OCI-LY1 (cell line): ENCODE results near the gene RPL5.

Experiments used
- H2AFZ ChIP-seq: fragments of 200-600 bp; sonication (generic), shearing (Covaris generic); 2 replicates; pipeline ENCODE4 v1.6.0; 2014; ENCODE audit warnings: antibody characterized with exemption, mild to moderate bottlenecking, low read length
- H3F3A ChIP-seq: fragments of 200-600 bp; sonication (generic), shearing (Covaris generic); 2 replicates; pipeline ENCODE4 v1.6.0; 2014; ENCODE audit warnings: mild to moderate bottlenecking, antibody characterized with exemption, low read length, moderate library complexity; ENCODE audit not compliant: insufficient read depth
- H3K27ac ChIP-seq: fragments of 200-600 bp; sonication (generic); 2 replicates; pipeline ENCODE4 v1.5.1; 2014; ENCODE audit warnings: low read length, mixed run types, mild to moderate bottlenecking, low read depth; ENCODE audit not compliant: poor library complexity, severe bottlenecking
- H3K27me3 ChIP-seq: fragments of 200-600 bp; sonication (generic); 2 replicates; pipeline ENCODE4 v1.6.0; 2014; ENCODE audit warnings: antibody characterized with exemption, mild to moderate bottlenecking, low read length, moderate library complexity; ENCODE audit not compliant: insufficient read depth
- H3K36me3 ChIP-seq: fragments of 200-600 bp; sonication (generic); 2 replicates; pipeline ENCODE4 v1.6.1; 2014; ENCODE audit warnings: mild to moderate bottlenecking, antibody characterized with exemption, low read length, moderate library complexity, mixed read lengths; ENCODE audit not compliant: insufficient read depth
- H3K4me1 ChIP-seq: fragments of 200-600 bp; sonication (generic); 2 replicates; pipeline ENCODE4 v1.5.1; 2014; ENCODE audit warnings: mild to moderate bottlenecking, low read length, moderate library complexity; ENCODE audit not compliant: insufficient read depth, severe bottlenecking
- H3K4me2 ChIP-seq: fragments of 200-600 bp; sonication (generic), shearing (Covaris generic); 2 replicates; pipeline ENCODE4 v1.6.1; 2014; ENCODE audit warnings: low read length
- H3K4me3 ChIP-seq: fragments of 200-600 bp; sonication (generic); 2 replicates; pipeline ENCODE4 v1.5.1; 2014; ENCODE audit warnings: low read length, low read depth, mild to moderate bottlenecking, mixed read lengths; ENCODE audit not compliant: poor library complexity, severe bottlenecking
- H3K79me2 ChIP-seq: fragments of 200-600 bp; shearing (Covaris generic); 2 replicates; pipeline ENCODE4 v1.6.1; 2016; ENCODE audit warnings: mixed run types, low read length, mixed read lengths; ENCODE audit not compliant: insufficient read depth
- H3K9ac ChIP-seq: fragments of 200-600 bp; sonication (generic), shearing (Covaris generic); 2 replicates; pipeline ENCODE4 v1.6.1; 2014; ENCODE audit warnings: mild to moderate bottlenecking, low read length, mixed read lengths
- H3K9me2 ChIP-seq: fragments of 200-600 bp; sonication (generic), shearing (Covaris generic); 2 replicates; pipeline ENCODE4 v1.6.1; 2014; ENCODE audit warnings: low read depth, mild to moderate bottlenecking, low read length, mixed read lengths
- H3K9me3 ChIP-seq: fragments of 200-600 bp; shearing (Covaris generic); 2 replicates; pipeline ENCODE4 v1.6.1; 2014; ENCODE audit warnings: low read length, mixed read lengths
- H4K20me1 ChIP-seq: fragments of 200-600 bp; sonication (generic), shearing (Covaris generic); 2 replicates; pipeline ENCODE4 v1.6.0; 2016; ENCODE audit warnings: mild to moderate bottlenecking, low read length; ENCODE audit not compliant: insufficient read depth
- CTCF ChIP-seq: fragments of 200-600 bp; sonication (generic), shearing (Covaris generic); IDR thresholded peaks from 2 replicates; pipeline ENCODE4 v1.5.1; 2017; ENCODE audit warnings: mild to moderate bottlenecking, antibody characterized with exemption, low read length, moderate library complexity, mixed read lengths
- EZH2 ChIP-seq: fragments of 200-600 bp; sonication (generic), shearing (Covaris generic); IDR thresholded peaks from 2 replicates; pipeline ENCODE4 v1.8.0; 2017; ENCODE audit warnings: borderline replicate concordance, mixed run types, mild to moderate bottlenecking, antibody characterized with exemption, low read length, moderate library complexity, mixed read lengths

The RPL5 gene

DNA sequence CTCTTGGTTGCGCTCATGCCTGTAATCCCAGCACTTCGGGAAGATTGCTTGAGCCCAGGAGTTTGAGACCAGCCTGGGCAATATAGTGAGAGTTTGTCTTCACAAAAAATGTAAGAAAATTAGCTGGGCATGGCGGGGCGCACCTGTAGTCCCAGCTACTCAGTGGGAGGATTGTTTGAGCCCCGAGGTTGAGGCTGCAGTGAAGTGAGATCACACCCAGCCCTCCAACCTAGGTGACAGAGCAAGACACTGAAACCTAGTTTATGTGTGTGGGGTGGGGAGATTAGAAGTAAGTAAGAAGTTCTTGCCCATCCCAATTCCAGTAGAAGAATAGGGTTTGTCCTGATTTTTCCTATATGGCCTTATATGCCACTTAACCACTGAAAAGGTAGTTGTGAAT is 2.0 kb downstream of the RPL5 start:
- Histone ChIP-seq H3K36me3 (peaks cover 68% of the 10 kb centered on the region), H3K4me3 (peak overlapping the region; percentile 93), H4K20me1 (0 out of 2 replicates have a peak, but pooled peaks cover 2% of the 10 kb centered on the region), H3K9ac (peak overlapping the region; percentile 98), H3K27me3 (no peaks in the 10 kb centered on the region), H3K4me1 (peaks cover 37% of the 10 kb centered on the region), H3K27ac (peak overlapping the region; percentile 74), H3K4me2 (peak overlapping the region; percentile 72), H3K9me2 (no peaks in the 10 kb centered on the region), H3F3A (peaks cover 4% of the 10 kb centered on the region), H2AFZ (no peak overlapping the region), H3K9me3 (no peaks in the 10 kb centered on the region), H3K79me2 (peaks cover 69% of the 10 kb centered on the region)
- TF ChIP-seq EZH2 (no peak), CTCF (no peak)

GRCh38 chr1:92834617-92835016 is 2.8 kb downstream of the RPL5 start:
- Histone ChIP-seq H3K9ac (no peak overlapping the region; the same call in 1 of the 2 replicates), H3F3A (peaks cover 4% of the 10 kb centered on the region), H3K9me3 (no peaks in the 10 kb centered on the region), H3K27me3 (no peaks in the 10 kb centered on the region), H3K27ac (no peak overlapping the region), H3K4me3 (peak overlapping the region; percentile 93), H2AFZ (no peak overlapping the region), H3K4me2 (peak overlapping the region; percentile 72), H3K36me3 (peaks cover 76% of the 10 kb centered on the region), H4K20me1 (0 out of 2 replicates have a peak, but pooled peaks cover 2% of the 10 kb centered on the region), H3K4me1 (peaks cover 37% of the 10 kb centered on the region), H3K79me2 (peaks cover 71% of the 10 kb centered on the region), H3K9me2 (no peaks in the 10 kb centered on the region)
- TF ChIP-seq EZH2: no peak
- TF ChIP-seq CTCF: no peak

GRCh38 chr1:92837062-92837461 is 5.2 kb downstream of the RPL5 start:
- Histone ChIP-seq H3K9ac (no peak overlapping the region), H3K79me2 (peaks cover 69% of the 10 kb centered on the region), H3K4me2 (no peak overlapping the region), H3K4me1 (peaks cover 30% of the 10 kb centered on the region), H3K4me3 (no peak overlapping the region), H4K20me1 (0 out of 2 replicates have a peak, but pooled peaks cover 2% of the 10 kb centered on the region), H3K36me3 (peaks cover 99% of the 10 kb centered on the region), H3K27ac (no peak overlapping the region), H3K9me3 (no peaks in the 10 kb centered on the region), H2AFZ (no peak overlapping the region), H3F3A (peaks cover 12% of the 10 kb centered on the region), H3K9me2 (no peaks in the 10 kb centered on the region), H3K27me3 (no peaks in the 10 kb centered on the region)
- TF ChIP-seq CTCF: no peak
- no peak for TF ChIP-seq EZH2
